A549 (cell line): Measurements from ENCODE around the gene ATAD1. TPM values are rescaled to one million over a fixed set of nuclear protein-coding genes. Genes with fewer than 3 reads are reported as not detected.

Experiments used
- ATAC-seq, 2 experiments: fragments of 200-7000 bp in 1 of 2; fragments of >200 bp in 1 of 2; cut with Nextera tagmentation in 1 of 2; cut with Tn5 transposase in 1 of 2; 3 replicates each; pipeline versions ENCODE4 v1.8.0 to v1.9.1; 2018 to 2020; ENCODE audit warnings: mild to moderate bottlenecking in 1 of 2, moderate library complexity in 1 of 2
- CTCF ChIA-PET: fragments of 300-600 bp; sonication (Branson Sonifier 250); formaldehyde crosslinking; extraction: SDS; loops from one replicate; lab custom pipeline; 2021; ENCODE audit warnings: antibody characterized with exemption, inconsistent platforms; lab: Yijun Ruan, JAX
- POLR2A ChIA-PET: fragments of 350-600 bp; formaldehyde crosslinking; extraction: SDS; loops from one replicate; lab custom pipeline; 2021; ENCODE audit warnings: antibody characterized with exemption, inconsistent platforms; lab: Yijun Ruan, JAX
- DNase-seq, 2 experiments: peaks; one replicate each; pipeline versions ENCODE4 v3.0.0 to v3.0.0-alpha.2; 2011 to 2016; ENCODE audit warnings: low read depth in 1 of 2, low spot score in 1 of 2
- FAIRE-seq: peaks from 2 replicates; lab custom pipeline; 2011; peaks lifted over from hg19 to GRCh38; lab: Jason Lieb, UNC
- H3K27ac ChIP-seq, 2 experiments: fragments of >200 bp; sonication (Bioruptor Twin); formaldehyde crosslinking; 3 replicates each; pipeline ENCODE4 v1.5.1; 2016 to 2017
- H3K4me1 ChIP-seq: fragments of >200 bp; sonication (Bioruptor Twin); formaldehyde crosslinking; 3 replicates; pipeline ENCODE4 v1.6.1; 2016
- H3K4me2 ChIP-seq: fragments of >200 bp; sonication (Bioruptor Twin); formaldehyde crosslinking; 3 replicates; pipeline ENCODE4 v1.6.1; 2016
- H3K4me3 ChIP-seq: fragments of >200 bp; sonication (Bioruptor Twin); formaldehyde crosslinking; 3 replicates; pipeline ENCODE4 v1.5.1; 2016
- H3K9me3 ChIP-seq: fragments of >200 bp; sonication (Bioruptor Twin); formaldehyde crosslinking; 3 replicates; pipeline ENCODE4 v1.6.1; 2016
- BHLHE40 ChIP-seq: IDR thresholded peaks from 2 replicates; pipeline ENCODE4 v1.6.1; 2012; ENCODE audit warnings: low read depth, low read length, inconsistent platforms
- CBX2 ChIP-seq: fragments of 200-600 bp; sonication (generic); IDR thresholded peaks from 2 replicates; pipeline ENCODE4 v1.6.1; 2016; ENCODE audit warnings: low read depth, mild to moderate bottlenecking, borderline replicate concordance
- CEBPB ChIP-seq, 2 experiments: fragments of >200 bp in 1 of 2; sonication (Bioruptor Twin) in 1 of 2; formaldehyde crosslinking in 1 of 2; IDR thresholded peaks; 2 replicates each; pipeline ENCODE4 v1.6.1; 2012 to 2016
- CHD2 ChIP-seq: fragments of 150-350 bp; IDR thresholded peaks from 2 replicates; pipeline ENCODE4 v1.6.1; 2014; ENCODE audit warnings: low read length; ENCODE audit not compliant: partially characterized antibody
- CHD4 ChIP-seq: fragments of 200-600 bp; sonication (generic); IDR thresholded peaks from 2 replicates; pipeline ENCODE4 v1.6.1; 2016; ENCODE audit warnings: antibody characterized with exemption, mild to moderate bottlenecking, borderline replicate concordance
- EHMT2 ChIP-seq: fragments of 200-600 bp; sonication (generic); IDR thresholded peaks from 2 replicates; pipeline ENCODE4 v1.6.1; 2016; ENCODE audit warnings: antibody characterized with exemption, low read depth, mild to moderate bottlenecking, moderate library complexity
- ESRRA ChIP-seq: fragments of 150-350 bp; IDR thresholded peaks from 2 replicates; pipeline ENCODE4 v1.6.1; 2014; ENCODE audit warnings: mild to moderate bottlenecking, low read length, borderline replicate concordance
- FOSB ChIP-seq: fragments of 250-450 bp; sonication (Bioruptor Pico); IDR thresholded peaks from 2 replicates; pipeline ENCODE4 v1.5.0; 2020; ENCODE audit warnings: mild to moderate bottlenecking, moderate library complexity
- GATA3 ChIP-seq: IDR thresholded peaks from 2 replicates; pipeline ENCODE4 v1.6.1; 2012; ENCODE audit warnings: borderline replicate concordance
- HDAC2 ChIP-seq: fragments of 200-600 bp; sonication (generic); IDR thresholded peaks from 2 replicates; pipeline ENCODE4 v1.6.1; 2016
- HEYL ChIP-seq: fragments of 250-450 bp; sonication (Bioruptor Pico); IDR thresholded peaks from 2 replicates; pipeline ENCODE4 v1.8.0; 2021; ENCODE audit warnings: mild to moderate bottlenecking, moderate library complexity
- HOXB13 ChIP-seq: fragments of 250-450 bp; sonication (Bioruptor Pico); IDR thresholded peaks from 2 replicates; pipeline ENCODE4 v1.5.0; 2020; ENCODE audit warnings: low read depth, mild to moderate bottlenecking, moderate library complexity
- HOXB5 ChIP-seq: fragments of 250-450 bp; sonication (Bioruptor Pico); IDR thresholded peaks from 2 replicates; pipeline ENCODE4 v1.5.0; 2020; ENCODE audit warnings: mild to moderate bottlenecking, moderate library complexity
- JUNB ChIP-seq: fragments of >200 bp; sonication (Bioruptor Twin); formaldehyde crosslinking; IDR thresholded peaks from 2 replicates; pipeline ENCODE4 v1.6.1; 2016
- KDM1A ChIP-seq: fragments of 200-600 bp; sonication (generic); IDR thresholded peaks from 2 replicates; pipeline ENCODE4 v1.6.1; 2016; ENCODE audit warnings: low read depth, mild to moderate bottlenecking
- KDM5A ChIP-seq: fragments of 200-600 bp; sonication (generic); IDR thresholded peaks from 2 replicates; pipeline ENCODE4 v1.6.1; 2016; ENCODE audit warnings: antibody characterized with exemption, mild to moderate bottlenecking
- MAFK ChIP-seq: fragments of 450-650 bp; IDR thresholded peaks from 2 replicates; pipeline ENCODE4 v1.6.1; 2014; ENCODE audit not compliant: partially characterized antibody
- MYC ChIP-seq: IDR thresholded peaks from 2 replicates; pipeline ENCODE4 v1.6.1; 2012; ENCODE audit warnings: mild to moderate bottlenecking, inconsistent platforms, low read length, improper control_type of control experiment, borderline replicate concordance
- NFE2L2 ChIP-seq: fragments of 150-350 bp; conservative IDR thresholded peaks from 2 replicates; pipeline ENCODE4 v1.6.1; 2014; ENCODE audit warnings: low read length
- POLR2A ChIP-seq: IDR thresholded peaks from 2 replicates; pipeline ENCODE4 v1.6.1; 2012; ENCODE audit warnings: mild to moderate bottlenecking, low read length
- RAD21 ChIP-seq, 2 experiments: fragments of >200 bp in 1 of 2; sonication (Bioruptor Twin) in 1 of 2; formaldehyde crosslinking in 1 of 2; IDR thresholded peaks in 1 of 2; conservative IDR thresholded peaks in 1 of 2; 2 replicates in 1 of 2; 3 replicates in 1 of 2; pipeline ENCODE4 v1.6.1; 2012 to 2018; ENCODE audit warnings: inconsistent platforms in 1 of 2
- RARB ChIP-seq: fragments of 250-450 bp; sonication (Bioruptor Pico); IDR thresholded peaks from 2 replicates; pipeline ENCODE4 v1.8.0; 2021; ENCODE audit warnings: mild to moderate bottlenecking, moderate library complexity
- RCOR1 ChIP-seq: fragments of 150-350 bp; IDR thresholded peaks from 2 replicates; pipeline ENCODE4 v1.6.1; 2014; ENCODE audit warnings: antibody characterized with exemption, low read length, low read depth
- RFX5 ChIP-seq: fragments of 450-650 bp; IDR thresholded peaks from 2 replicates; pipeline ENCODE4 v1.7.1; 2014; ENCODE audit warnings: antibody characterized with exemption, mild to moderate bottlenecking, moderate library complexity
- TFCP2L1 ChIP-seq: fragments of 250-450 bp; sonication (Bioruptor Pico); IDR thresholded peaks from 2 replicates; pipeline ENCODE4 v1.5.0; 2021; ENCODE audit warnings: mild to moderate bottlenecking
- ZNF302 ChIP-seq: fragments of 250-450 bp; sonication (Bioruptor Pico); IDR thresholded peaks from 2 replicates; pipeline ENCODE4 v1.9.0; 2021; ENCODE audit warnings: inconsistent platforms, mild to moderate bottlenecking, moderate library complexity
- ZSCAN20 ChIP-seq: fragments of 250-450 bp; sonication (Bioruptor Pico); IDR thresholded peaks from 2 replicates; pipeline ENCODE4 v1.8.0; 2022; ENCODE audit warnings: mild to moderate bottlenecking, moderate library complexity
- WGBS: methylation state at CpG from one replicate; pipeline ENCODE4 v1.1.6; 2017; ENCODE audit errors: missing lambda C conversion rate; 5-methylcytosine and 5-hydroxymethylcytosine counted together
- polyA minus RNA-seq: library from RNA; depleted of rRNA, polyadenylated mRNA; stranded (reverse); fragments of >200 nt; gene quantifications from 2 replicates; pipeline ENCODE4 v1.2.3, GENCODE V29; 2011; rRNA and poly(A)+ RNA removed
- polyA plus RNA-seq, 4 experiments: library from polyadenylated mRNA; depleted of rRNA in 3 of 4; stranded (reverse); fragments of >200 nt; fragmentation: RNase III in 1 of 4; extraction: RNeasy Plus Mini Kit Qiagen cat#74134 plus additional on column Dnase treatment in 1 of 4; gene quantifications; 2 replicates in 3 of 4; 3 replicates in 1 of 4; pipeline ENCODE4 v1.2.3, GENCODE V29; 2011 to 2017
- TF ChIP-seq, protein P1 (sequence below): fragments of >200 bp; sonication (Bioruptor Twin); formaldehyde crosslinking; IDR thresholded peaks from 2 replicates; pipeline ENCODE4 v1.6.1; 2016
- TF ChIP-seq, protein P2 (sequence below): fragments of >200 bp; sonication (Bioruptor Twin); formaldehyde crosslinking; IDR thresholded peaks from 3 replicates; pipeline ENCODE4 v1.5.1; 2016
- TF ChIP-seq, protein P3 (sequence below): fragments of 150-350 bp; IDR thresholded peaks from 2 replicates; pipeline ENCODE4 v1.6.1; 2014; ENCODE audit warnings: low read depth, mild to moderate bottlenecking, low read length
- TF ChIP-seq, protein P4 (sequence below): IDR thresholded peaks from 2 replicates; pipeline ENCODE4 v1.6.1; 2012
- TF ChIP-seq, protein P5 (sequence below): IDR thresholded peaks from 2 replicates; pipeline ENCODE4 v1.6.1; 2012; ENCODE audit warnings: low read depth, borderline replicate concordance
- TF ChIP-seq, protein P6 (sequence below): fragments of 250-450 bp; sonication (Bioruptor Pico); IDR thresholded peaks from 2 replicates; pipeline ENCODE4 v1.5.0; 2021; ENCODE audit warnings: mild to moderate bottlenecking, moderate library complexity, borderline replicate concordance

Gene ATAD1, protein sequence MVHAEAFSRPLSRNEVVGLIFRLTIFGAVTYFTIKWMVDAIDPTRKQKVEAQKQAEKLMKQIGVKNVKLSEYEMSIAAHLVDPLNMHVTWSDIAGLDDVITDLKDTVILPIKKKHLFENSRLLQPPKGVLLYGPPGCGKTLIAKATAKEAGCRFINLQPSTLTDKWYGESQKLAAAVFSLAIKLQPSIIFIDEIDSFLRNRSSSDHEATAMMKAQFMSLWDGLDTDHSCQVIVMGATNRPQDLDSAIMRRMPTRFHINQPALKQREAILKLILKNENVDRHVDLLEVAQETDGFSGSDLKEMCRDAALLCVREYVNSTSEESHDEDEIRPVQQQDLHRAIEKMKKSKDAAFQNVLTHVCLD
- polyA plus RNA-seq (2011; rRNA removed) (66.7 and 94.8 TPM in 2 replicates), polyA plus RNA-seq (2017; fragmentation: RNase III; extraction: RNeasy Plus Mini Kit Qiagen cat#74134 plus additional on column Dnase treatment) (30.0 to 32.3 TPM (median 32.3 TPM) in 3 replicates), polyA minus RNA-seq (22.9 and 25.5 TPM in 2 replicates)
- 8.4 and 8.8 TPM in 2 replicates for polyA plus RNA-seq (2012; cell fraction: cytosol; rRNA removed)
- 4.7 and 8.5 TPM in 2 replicates for polyA plus RNA-seq (2012; cell fraction: nucleus; rRNA removed)

DNA sequence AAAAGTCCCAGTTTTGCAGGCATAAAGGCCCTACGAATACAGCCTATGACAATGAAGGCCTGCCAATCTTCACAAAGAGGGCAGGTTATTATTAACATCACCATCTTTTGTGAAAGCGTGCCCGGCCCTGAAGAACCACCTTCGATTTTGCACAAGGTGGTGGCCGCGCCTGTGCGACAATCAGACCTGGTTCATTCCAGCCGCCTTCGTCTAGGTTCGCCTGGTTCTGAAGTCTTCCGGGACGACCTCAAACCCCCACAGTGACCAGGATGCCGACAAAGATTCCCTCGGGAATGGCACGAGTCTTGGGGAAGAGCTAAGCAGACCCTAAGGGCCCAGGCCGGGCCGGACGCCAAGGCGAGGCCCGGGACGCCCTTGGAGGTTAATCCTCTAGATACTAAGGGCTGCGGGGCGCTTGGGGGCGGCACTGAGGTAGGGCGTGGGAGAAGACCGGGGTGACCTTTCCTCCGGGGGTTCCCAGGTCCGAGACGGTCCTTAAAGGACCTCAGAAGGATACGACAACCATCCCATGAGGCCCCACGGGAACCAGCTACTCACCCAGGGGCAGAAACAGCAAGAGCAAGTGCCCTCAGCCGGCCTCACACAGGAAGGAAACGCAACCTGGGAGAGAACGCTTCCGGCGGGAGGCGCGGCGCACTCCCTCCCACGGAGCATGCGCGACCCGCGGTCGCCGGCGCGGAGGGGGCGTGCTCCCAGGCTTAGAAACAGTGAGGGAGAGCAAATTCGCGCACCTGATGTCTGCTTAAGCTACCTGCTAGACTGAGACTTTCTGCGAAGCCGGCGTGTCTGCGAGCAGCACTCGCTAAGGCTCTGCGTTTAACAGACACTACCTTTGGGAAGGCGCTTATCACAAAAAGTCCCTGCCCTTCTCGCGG, at the start of gene ATAD1:
ATAD1 (minus strand) TSS at position 618 of the 896 bp plus-strand sequence. CDS start 3,627 bp downstream, outside the sequence.
- H3K9me3 ChIP-seq, result no peaks in the 10 kb centered on the region
- no peak for FAIRE-seq
- DNase-seq, result peak; percentile 76 to 93
- ATAC-seq, result peak; percentile 95 to 96
- ChIA-PET POLR2A (interaction anchor here (0.5 to 3.3 kb wide), 12 partner anchors 13 to 776 kb away, joined by 3 to 26 read pairs (median 4); partner anchors contain the start of genes KLLN, PAPSS2 and PTEN), CTCF (interaction anchor here (0.6 to 2.9 kb wide), 13 partner anchors 11 to 851 kb away, joined by 3 to 18 read pairs (median 5); no protein-coding TSS in a partner anchor)
- H3K4me1 ChIP-seq, result peaks cover 35% of the 10 kb centered on the region
- peak within 1 kb of the TSS; percentile 70 for H3K4me3 ChIP-seq
- peak within 1 kb of the TSS; percentile 91 for H3K4me2 ChIP-seq
- under 1% methylated on average over 45 of the region's 60 CpGs for WGBS
- peak within 1 kb of the TSS; percentile 85 to 95 for H3K27ac ChIP-seq
- TF ChIP-seq ZNF302 (CRISPR knock-in tag) (no peak), EHMT2 (no peak), HEYL (0 out of 2 replicates have a peak, but pooled peaks have one; percentile 33), ZSCAN20 (CRISPR knock-in tag) (no peak), MAFK (no peak), TFCP2L1 (CRISPR knock-in tag) (no peak), GATA3 (no peak), CBX2 (no peak), KDM1A (no peak), HOXB13 (CRISPR knock-in tag) (no peak), HDAC2 (no peak), BHLHE40 (no peak), CHD4 (no peak), KDM5A (no peak), FOSB (CRISPR knock-in tag) (no peak), NFE2L2 (no peak), MYC (peak; percentile 81), CHD2 (no peak), ESRRA (0 out of 2 replicates have a peak, but pooled peaks have one; percentile 69), RCOR1 (no peak), HOXB5 (CRISPR knock-in tag) (no peak), RFX5 (no peak), RAD21 (conservative IDR thresholded peaks at IDR 0.05 in 1 of 2, IDR thresholded peaks at IDR 0.05 in 1 of 2) (peak in 1 of 2 experiments; percentile 12; a peak in 1 of 5 replicates), POLR2A (peak; percentile 63), RARB (no peak), JUNB (no peak), CEBPB (IDR thresholded peaks at IDR 0.05) (0 out of 4 replicates have a peak, but pooled peaks of 1 of the 2 experiments have one; percentile 6)
- TF ChIP-seq, protein P1, sequence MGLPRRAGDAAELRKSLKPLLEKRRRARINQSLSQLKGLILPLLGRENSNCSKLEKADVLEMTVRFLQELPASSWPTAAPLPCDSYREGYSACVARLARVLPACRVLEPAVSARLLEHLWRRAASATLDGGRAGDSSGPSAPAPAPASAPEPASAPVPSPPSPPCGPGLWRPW, result no peak
- TF ChIP-seq, protein P2, sequence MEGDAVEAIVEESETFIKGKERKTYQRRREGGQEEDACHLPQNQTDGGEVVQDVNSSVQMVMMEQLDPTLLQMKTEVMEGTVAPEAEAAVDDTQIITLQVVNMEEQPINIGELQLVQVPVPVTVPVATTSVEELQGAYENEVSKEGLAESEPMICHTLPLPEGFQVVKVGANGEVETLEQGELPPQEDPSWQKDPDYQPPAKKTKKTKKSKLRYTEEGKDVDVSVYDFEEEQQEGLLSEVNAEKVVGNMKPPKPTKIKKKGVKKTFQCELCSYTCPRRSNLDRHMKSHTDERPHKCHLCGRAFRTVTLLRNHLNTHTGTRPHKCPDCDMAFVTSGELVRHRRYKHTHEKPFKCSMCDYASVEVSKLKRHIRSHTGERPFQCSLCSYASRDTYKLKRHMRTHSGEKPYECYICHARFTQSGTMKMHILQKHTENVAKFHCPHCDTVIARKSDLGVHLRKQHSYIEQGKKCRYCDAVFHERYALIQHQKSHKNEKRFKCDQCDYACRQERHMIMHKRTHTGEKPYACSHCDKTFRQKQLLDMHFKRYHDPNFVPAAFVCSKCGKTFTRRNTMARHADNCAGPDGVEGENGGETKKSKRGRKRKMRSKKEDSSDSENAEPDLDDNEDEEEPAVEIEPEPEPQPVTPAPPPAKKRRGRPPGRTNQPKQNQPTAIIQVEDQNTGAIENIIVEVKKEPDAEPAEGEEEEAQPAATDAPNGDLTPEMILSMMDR, result no peak
- TF ChIP-seq, protein P3, sequence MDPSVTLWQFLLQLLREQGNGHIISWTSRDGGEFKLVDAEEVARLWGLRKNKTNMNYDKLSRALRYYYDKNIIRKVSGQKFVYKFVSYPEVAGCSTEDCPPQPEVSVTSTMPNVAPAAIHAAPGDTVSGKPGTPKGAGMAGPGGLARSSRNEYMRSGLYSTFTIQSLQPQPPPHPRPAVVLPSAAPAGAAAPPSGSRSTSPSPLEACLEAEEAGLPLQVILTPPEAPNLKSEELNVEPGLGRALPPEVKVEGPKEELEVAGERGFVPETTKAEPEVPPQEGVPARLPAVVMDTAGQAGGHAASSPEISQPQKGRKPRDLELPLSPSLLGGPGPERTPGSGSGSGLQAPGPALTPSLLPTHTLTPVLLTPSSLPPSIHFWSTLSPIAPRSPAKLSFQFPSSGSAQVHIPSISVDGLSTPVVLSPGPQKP, result no peak
- TF ChIP-seq, protein P4, sequence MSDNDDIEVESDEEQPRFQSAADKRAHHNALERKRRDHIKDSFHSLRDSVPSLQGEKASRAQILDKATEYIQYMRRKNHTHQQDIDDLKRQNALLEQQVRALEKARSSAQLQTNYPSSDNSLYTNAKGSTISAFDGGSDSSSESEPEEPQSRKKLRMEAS, result peak; percentile 86
- TF ChIP-seq, protein P5, sequence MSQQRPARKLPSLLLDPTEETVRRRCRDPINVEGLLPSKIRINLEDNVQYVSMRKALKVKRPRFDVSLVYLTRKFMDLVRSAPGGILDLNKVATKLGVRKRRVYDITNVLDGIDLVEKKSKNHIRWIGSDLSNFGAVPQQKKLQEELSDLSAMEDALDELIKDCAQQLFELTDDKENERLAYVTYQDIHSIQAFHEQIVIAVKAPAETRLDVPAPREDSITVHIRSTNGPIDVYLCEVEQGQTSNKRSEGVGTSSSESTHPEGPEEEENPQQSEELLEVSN, result peak; percentile 63; the same call in 1 of the 2 replicates
- TF ChIP-seq, protein P6, sequence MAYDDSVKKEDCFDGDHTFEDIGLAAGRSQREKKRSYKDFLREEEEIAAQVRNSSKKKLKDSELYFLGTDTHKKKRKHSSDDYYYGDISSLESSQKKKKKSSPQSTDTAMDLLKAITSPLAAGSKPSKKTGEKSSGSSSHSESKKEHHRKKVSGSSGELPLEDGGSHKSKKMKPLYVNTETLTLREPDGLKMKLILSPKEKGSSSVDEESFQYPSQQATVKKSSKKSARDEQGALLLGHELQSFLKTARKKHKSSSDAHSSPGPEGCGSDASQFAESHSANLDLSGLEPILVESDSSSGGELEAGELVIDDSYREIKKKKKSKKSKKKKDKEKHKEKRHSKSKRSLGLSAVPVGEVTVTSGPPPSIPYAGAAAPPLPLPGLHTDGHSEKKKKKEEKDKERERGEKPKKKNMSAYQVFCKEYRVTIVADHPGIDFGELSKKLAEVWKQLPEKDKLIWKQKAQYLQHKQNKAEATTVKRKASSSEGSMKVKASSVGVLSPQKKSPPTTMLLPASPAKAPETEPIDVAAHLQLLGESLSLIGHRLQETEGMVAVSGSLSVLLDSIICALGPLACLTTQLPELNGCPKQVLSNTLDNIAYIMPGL (CRISPR knock-in tag), result peak; percentile 85
